Cardiac muscle cell (in vitro differentiated cells and primary cell): ENCODE data around the gene ZDHHC11. TPM values are rescaled to one million over a fixed set of nuclear protein-coding genes. Genes with fewer than 3 reads are reported as not detected.

Experiments
- DNase-seq, 2 donors: peaks; one replicate each; pipeline versions ENCODE4 v3.0.0 to v3.0.0-alpha.2; 2010 to 2017; ENCODE audit warnings: low read depth in 1 of 2, low spot score in 1 of 2
- H3K27ac ChIP-seq: fragments of 200-600 bp; sonication (generic); 2 replicates; pipeline ENCODE4 v1.5.1; 2016
- H3K27me3 ChIP-seq: fragments of 200-600 bp; sonication (generic); 2 replicates; pipeline ENCODE4 v1.6.0; 2016; ENCODE audit warnings: control low read depth
- H3K36me3 ChIP-seq: fragments of 200-600 bp; sonication (generic); 2 replicates; pipeline ENCODE4 v1.5.1; 2016; ENCODE audit warnings: control low read depth
- H3K4me1 ChIP-seq: fragments of 200-600 bp; sonication (generic); 2 replicates; pipeline ENCODE4 v1.8.1; 2017; ENCODE audit warnings: low read depth, mild to moderate bottlenecking, mixed run types
- H3K4me3 ChIP-seq: fragments of 200-600 bp; sonication (generic); 2 replicates; pipeline ENCODE4 v1.5.1; 2016; ENCODE audit warnings: mild to moderate bottlenecking
- H3K9me3 ChIP-seq: fragments of 200-600 bp; sonication (generic); 2 replicates; pipeline ENCODE4 v1.5.1; 2017; ENCODE audit warnings: low read depth, mild to moderate bottlenecking, control low read depth
- polyA plus RNA-seq: library from polyadenylated mRNA; unstranded; fragments of >200 nt; fragmentation: Nextera tagmentation; extraction: Ambion mirVana; gene quantifications from 2 replicates; pipeline ENCODE4 v1.2.1, GENCODE V29; 2016
- total RNA-seq: library from RNA; depleted of rRNA; stranded (reverse); fragments of >200 nt; gene quantifications from 2 replicates; pipeline ENCODE4 v1.2.3, GENCODE V29; 2016
- TF ChIP-seq, protein P1 (sequence below): IDR thresholded peaks from 2 replicates; pipeline ENCODE4 v1.5.1; 2012; ENCODE audit warnings: low read depth, mild to moderate bottlenecking, low read length

The ZDHHC11 gene
- total and polyA plus RNA-seq, 2 experiments from 2014 or later = 12.4 TPM

DNA sequence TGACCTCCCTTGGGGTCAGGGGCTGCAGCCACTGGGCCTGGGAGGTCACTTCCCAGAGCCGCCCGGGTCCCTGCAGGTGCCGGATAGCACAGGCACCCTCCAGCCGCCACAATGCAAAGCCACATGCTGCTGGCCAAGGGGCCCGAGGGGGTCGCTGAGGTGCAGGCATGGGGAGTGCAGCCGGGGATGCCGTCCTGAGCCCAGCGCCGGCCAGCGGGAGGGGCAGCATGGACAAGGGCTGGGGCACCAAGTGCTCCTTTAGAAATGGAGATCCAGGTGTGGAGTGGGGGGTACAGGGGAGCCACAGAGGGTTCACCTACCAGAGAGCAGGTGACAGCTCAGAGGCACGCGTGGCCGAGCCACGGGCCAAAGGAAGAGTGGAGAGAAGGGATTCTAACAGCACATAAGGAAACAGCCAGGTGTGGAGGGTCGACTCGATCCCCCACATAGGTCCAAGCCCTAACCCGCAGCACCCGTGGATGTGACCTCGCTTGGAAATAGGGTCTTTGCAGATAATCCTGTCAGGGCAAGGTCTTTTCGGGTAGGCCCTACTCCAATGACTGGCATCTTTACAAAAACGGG is 90.9 kb downstream of the ZDHHC11 start:
- no peak overlapping the region for H3K4me3 ChIP-seq

DNA sequence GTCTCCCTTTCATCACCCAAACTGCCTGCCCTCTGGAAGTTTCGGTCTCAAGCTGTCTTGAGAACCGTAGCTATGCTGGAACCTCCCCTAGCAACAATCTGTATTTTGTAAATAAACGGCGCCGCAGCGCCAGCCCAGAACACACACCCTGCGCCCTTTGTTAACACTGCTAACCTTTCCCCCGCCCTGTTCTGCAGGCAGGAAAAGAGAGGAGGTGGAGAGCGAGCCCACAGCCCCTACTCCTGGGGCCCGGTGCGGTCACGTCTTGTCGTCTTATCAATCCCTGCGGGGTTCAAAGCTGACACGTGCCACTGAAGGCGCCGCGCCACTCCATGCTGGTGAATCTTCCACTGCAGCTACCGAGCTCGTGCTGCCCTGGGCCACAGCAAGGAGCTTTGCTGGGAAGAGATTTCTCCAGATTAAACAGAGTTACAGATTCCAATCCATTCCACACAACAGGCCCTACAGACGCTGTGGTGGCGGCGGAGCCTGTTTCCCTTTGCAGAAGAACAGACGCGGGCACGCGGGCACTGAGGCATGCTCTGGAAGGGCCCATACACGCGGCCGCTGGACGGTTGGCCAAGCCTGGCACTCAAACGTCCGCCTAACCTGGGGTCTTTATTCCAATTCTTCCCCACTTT is 91.6 kb downstream of the ZDHHC11 start:
- Histone ChIP-seq H3K27me3 (no peaks in the 10 kb centered on the region), H3K9me3 (no peaks in the 10 kb centered on the region), H3K27ac (no peak overlapping the region), H3K4me3 (no peak overlapping the region), H3K4me1 (no peaks in the 10 kb centered on the region), H3K36me3 (no peaks in the 10 kb centered on the region)
- peak in 1 of 2 donors; percentile 70 for DNase-seq
- TF ChIP-seq, protein P1, sequence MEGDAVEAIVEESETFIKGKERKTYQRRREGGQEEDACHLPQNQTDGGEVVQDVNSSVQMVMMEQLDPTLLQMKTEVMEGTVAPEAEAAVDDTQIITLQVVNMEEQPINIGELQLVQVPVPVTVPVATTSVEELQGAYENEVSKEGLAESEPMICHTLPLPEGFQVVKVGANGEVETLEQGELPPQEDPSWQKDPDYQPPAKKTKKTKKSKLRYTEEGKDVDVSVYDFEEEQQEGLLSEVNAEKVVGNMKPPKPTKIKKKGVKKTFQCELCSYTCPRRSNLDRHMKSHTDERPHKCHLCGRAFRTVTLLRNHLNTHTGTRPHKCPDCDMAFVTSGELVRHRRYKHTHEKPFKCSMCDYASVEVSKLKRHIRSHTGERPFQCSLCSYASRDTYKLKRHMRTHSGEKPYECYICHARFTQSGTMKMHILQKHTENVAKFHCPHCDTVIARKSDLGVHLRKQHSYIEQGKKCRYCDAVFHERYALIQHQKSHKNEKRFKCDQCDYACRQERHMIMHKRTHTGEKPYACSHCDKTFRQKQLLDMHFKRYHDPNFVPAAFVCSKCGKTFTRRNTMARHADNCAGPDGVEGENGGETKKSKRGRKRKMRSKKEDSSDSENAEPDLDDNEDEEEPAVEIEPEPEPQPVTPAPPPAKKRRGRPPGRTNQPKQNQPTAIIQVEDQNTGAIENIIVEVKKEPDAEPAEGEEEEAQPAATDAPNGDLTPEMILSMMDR = no peak

More for the DNA sequence above, 90.9 kb downstream of the ZDHHC11 start:
- Histone ChIP-seq H3K4me1 (no peaks in the 10 kb centered on the region), H3K27ac (no peak overlapping the region), H3K36me3 (no peaks in the 10 kb centered on the region), H3K9me3 (no peaks in the 10 kb centered on the region), H3K27me3 (no peaks in the 10 kb centered on the region)
- TF ChIP-seq, protein P1 = no peak
- DNase-seq = no peak

GRCh38 chr5:758698-759053 is 92.1 kb downstream of the ZDHHC11 start:
- Histone ChIP-seq H3K4me1 (no peaks in the 10 kb centered on the region), H3K36me3 (no peaks in the 10 kb centered on the region), H3K27ac (no peak overlapping the region), H3K4me3 (no peak overlapping the region), H3K27me3 (no peaks in the 10 kb centered on the region), H3K9me3 (no peaks in the 10 kb centered on the region)
- TF ChIP-seq, protein P1 = no peak
- no peak for DNase-seq

GRCh38 chr5:757931-758697 is 92.7 kb downstream of the ZDHHC11 start:
- Histone ChIP-seq H3K4me3 (no peak overlapping the region), H3K9me3 (no peaks in the 10 kb centered on the region), H3K36me3 (no peaks in the 10 kb centered on the region), H3K27me3 (no peaks in the 10 kb centered on the region), H3K27ac (no peak overlapping the region), H3K4me1 (no peaks in the 10 kb centered on the region)
- peak in 1 of 2 donors; percentile 20 for DNase-seq
- TF ChIP-seq, protein P1 = no peak

GRCh38 chr5:757346-757930 is 93.3 kb downstream of the ZDHHC11 start:
- Histone ChIP-seq H3K27ac (no peak overlapping the region), H3K27me3 (no peaks in the 10 kb centered on the region), H3K9me3 (no peaks in the 10 kb centered on the region), H3K36me3 (no peaks in the 10 kb centered on the region), H3K4me1 (no peaks in the 10 kb centered on the region), H3K4me3 (no peak overlapping the region)
- DNase-seq = no peak
- TF ChIP-seq, protein P1 = no peak
